Suprapubic skin (tissue), 4 donors: ENCODE data around the gene CDH3.

Experiments used
- EP300 ChIP-seq: sonication (generic); formaldehyde crosslinking; IDR thresholded peaks from one replicate; pipeline ENCODE4 v1.6.1; 2017; ENCODE audit warnings: antibody characterized with exemption
- POLR2A ChIP-seq, 2 donors: fragments of 450-650 bp; IDR thresholded peaks; one replicate each; pipeline ENCODE4 v1.6.1; 2017; ENCODE audit warnings: antibody characterized with exemption in 2 of 2, mild to moderate bottlenecking in 2 of 2, moderate library complexity in 2 of 2
- POLR2AphosphoS5 ChIP-seq, 3 donors: sonication (generic); formaldehyde crosslinking; IDR thresholded peaks; one replicate each; pipeline ENCODE4 v1.6.1; 2017; ENCODE audit warnings: antibody characterized with exemption in 3 of 3
- TF ChIP-seq, protein P1 (sequence below), 2 donors: fragments of 200-600 bp in 1 of 2; fragments of 450-650 bp in 1 of 2; sonication (generic) in 1 of 2; IDR thresholded peaks; one replicate each; pipeline ENCODE4 v1.5.1; 2016 to 2019; ENCODE audit warnings: antibody characterized with exemption in 2 of 2, mild to moderate bottlenecking in 1 of 2, moderate library complexity in 1 of 2

DNA sequence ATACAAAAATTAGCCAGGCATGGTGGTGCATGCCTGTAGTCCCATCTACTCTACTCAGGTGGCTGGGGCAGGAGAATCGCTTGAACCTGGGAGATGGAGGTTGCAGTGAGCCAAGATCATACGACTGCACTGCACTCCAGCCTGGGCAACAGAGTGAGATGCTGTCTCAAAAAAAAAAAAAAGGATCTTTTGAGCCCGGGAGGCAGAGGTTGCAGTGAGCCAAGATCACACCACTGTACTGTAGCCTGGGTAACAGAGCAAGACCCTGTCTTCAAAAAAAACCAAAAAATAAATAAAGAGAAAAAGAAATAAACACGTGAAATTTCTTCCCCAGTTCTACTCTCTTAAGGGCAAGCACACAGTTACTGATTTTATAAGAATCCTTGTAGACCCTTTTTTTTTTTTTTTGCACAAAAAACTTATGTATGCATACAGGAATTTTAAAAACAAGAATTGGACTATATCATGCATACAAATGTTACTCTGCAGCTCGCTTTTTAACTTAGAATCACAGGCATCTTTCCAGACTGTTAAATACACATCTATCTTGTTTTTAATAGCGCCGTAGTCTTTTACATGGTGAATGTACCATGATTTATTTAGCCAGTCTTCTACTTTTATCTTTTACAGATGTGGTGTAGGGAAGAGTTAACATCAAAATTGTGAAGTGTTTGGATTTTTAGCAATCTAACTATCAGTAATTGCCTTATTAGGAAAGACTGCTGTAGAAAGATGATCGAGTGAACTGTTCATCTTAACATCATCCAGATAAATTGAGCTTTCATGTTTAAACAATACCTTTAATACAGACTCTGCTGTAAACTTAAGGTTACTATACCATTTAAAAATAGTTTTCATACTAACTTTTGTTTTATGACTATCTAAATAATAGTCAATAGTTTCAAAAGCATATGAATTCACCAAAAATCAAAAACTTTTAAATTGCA lies 14.6 kb downstream of the CDH3 start:
- no peak for TF ChIP-seq POLR2A (IDR thresholded peaks at IDR 0.05)
- TF ChIP-seq, protein P1, sequence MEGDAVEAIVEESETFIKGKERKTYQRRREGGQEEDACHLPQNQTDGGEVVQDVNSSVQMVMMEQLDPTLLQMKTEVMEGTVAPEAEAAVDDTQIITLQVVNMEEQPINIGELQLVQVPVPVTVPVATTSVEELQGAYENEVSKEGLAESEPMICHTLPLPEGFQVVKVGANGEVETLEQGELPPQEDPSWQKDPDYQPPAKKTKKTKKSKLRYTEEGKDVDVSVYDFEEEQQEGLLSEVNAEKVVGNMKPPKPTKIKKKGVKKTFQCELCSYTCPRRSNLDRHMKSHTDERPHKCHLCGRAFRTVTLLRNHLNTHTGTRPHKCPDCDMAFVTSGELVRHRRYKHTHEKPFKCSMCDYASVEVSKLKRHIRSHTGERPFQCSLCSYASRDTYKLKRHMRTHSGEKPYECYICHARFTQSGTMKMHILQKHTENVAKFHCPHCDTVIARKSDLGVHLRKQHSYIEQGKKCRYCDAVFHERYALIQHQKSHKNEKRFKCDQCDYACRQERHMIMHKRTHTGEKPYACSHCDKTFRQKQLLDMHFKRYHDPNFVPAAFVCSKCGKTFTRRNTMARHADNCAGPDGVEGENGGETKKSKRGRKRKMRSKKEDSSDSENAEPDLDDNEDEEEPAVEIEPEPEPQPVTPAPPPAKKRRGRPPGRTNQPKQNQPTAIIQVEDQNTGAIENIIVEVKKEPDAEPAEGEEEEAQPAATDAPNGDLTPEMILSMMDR (IDR thresholded peaks at IDR 0.05) = no peak
- no peak for TF ChIP-seq POLR2AphosphoS5 (IDR thresholded peaks at IDR 0.05)
- no peak for TF ChIP-seq EP300
